ENCODE data around the gene CLEC4E. TPM values are rescaled to one million over a fixed set of nuclear protein-coding genes. Genes with fewer than 3 reads are reported as not detected.
"Not testable (repeated sequence)": the region's sequence is repeated elsewhere in the genome, so short reads cannot be mapped to it uniquely, and the experiment has no call there.

The CLEC4E gene
- total RNA-seq (2021; ENCODE audit: unreplicated experiment): not detected
- polyA plus RNA-seq (2012): not detected in 2 replicates
- Bru-seq, nascent RNA: not detected
- BruChase-seq, experiment 1, labeled RNA remaining after a 6-hour chase: percentile 13 among the genes with signal in this experiment
- not detected for BruChase-seq, experiment 2, labeled RNA remaining after a 2-hour chase
- long read RNA-seq: 0 reads

- H3K4me1 ChIP-seq (ENCODE audit: control insufficient read depth in 1 of 2, insufficient read depth in 2 of 2, low read length in 2 of 2); H3K9me3 ChIP-seq (ENCODE audit: control insufficient read depth in 1 of 2, insufficient read depth in 1 of 2, low read depth in 1 of 2, low read length in 2 of 2); H4K20me1 ChIP-seq (ENCODE audit: insufficient read depth); H3K27ac ChIP-seq (ENCODE audit: low read depth, low read length); ATAC-seq; H3K9ac ChIP-seq (ENCODE audit: low read length); H3K9me2 ChIP-seq (ENCODE audit: insufficient read depth); BruUV-seq (replicated peaks); H3K4me2 ChIP-seq (ENCODE audit: low read length); POLR2A ChIA-PET; H2AFZ ChIP-seq (ENCODE audit: low read depth, low read length, poor library complexity, severe bottlenecking); CTCF ChIA-PET; H3K4me3 ChIP-seq (replicated peaks in 1 of 2; ENCODE audit: low read depth in 1 of 2, low read length in 2 of 2); H3K27me3 ChIP-seq (ENCODE audit: insufficient read depth, low read length); H3K79me2 ChIP-seq (ENCODE audit: insufficient read depth, low read length); H3K36me3 ChIP-seq (ENCODE audit: control insufficient read depth in 1 of 2, insufficient read depth in 2 of 2, low read length in 2 of 2); DNase-seq (ENCODE audit: low read depth, low spot score): not testable (repeated sequence)
- intact Hi-C loops (cut with micrococcal nuclease): loop anchor here (10.0 kb wide), 1 partner anchor 284 kb away; the partner anchor contains the start of gene A2ML1
- RAD21 ChIA-PET (ENCODE audit: low non-redundant PET in 1 of 2, low total read pairs in 2 of 2, uncharacterized antibody in 2 of 2, unreplicated experiment in 2 of 2): interaction anchor here in 1 of 2 experiments (0.7 kb wide), 1 partner anchor 274 kb away, joined by 3 read pairs; no protein-coding TSS in a partner anchor
Observed at GRCh38 chr12:8540831-8541230, at the start of gene CLEC4E. Gene CLEC4E, minus strand, starts transcription at chr12:8540905. Its CDS starts 108 bp downstream, at chr12:8540797.

DNA sequence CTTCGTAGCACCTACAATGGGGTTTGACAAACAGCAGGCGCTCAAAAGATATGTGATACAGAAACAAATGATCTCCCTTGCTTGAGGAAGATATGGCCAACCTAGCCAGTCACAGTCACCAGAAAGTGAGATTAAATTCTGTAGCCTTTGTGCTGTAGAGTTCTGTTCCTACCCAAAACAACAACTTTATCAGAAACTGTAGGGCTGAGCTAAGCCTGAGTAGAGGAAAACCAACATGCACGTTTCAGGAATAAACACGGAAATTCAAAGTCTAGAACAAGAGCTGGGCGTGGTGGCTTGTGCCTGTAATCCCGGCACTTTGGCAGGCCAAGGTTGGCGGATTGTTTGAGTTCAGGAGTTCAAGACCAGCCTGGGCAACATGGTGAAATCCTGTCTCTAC is 49.0 kb upstream of the CLEC4E start:
- Histone ChIP-seq H3K79me2 (ENCODE audit: insufficient read depth, low read length) (no peaks in the 10 kb centered on the region), H3K9me2 (ENCODE audit: insufficient read depth) (peaks cover 2% of the 10 kb centered on the region; the same call in 1 of the 2 replicates), H2AFZ (ENCODE audit: low read depth, low read length, poor library complexity, severe bottlenecking) (no peak overlapping the region), H3K27ac (ENCODE audit: low read depth, low read length) (no peak overlapping the region), H3K9me3 (ENCODE audit: control insufficient read depth in 1 of 2, insufficient read depth in 1 of 2, low read depth in 1 of 2, low read length in 2 of 2) (no peaks in the 10 kb centered on the region), H3K4me2 (ENCODE audit: low read length) (no peak overlapping the region), H4K20me1 (ENCODE audit: insufficient read depth) (no peaks in the 10 kb centered on the region), H3K4me1 (ENCODE audit: control insufficient read depth in 1 of 2, insufficient read depth in 2 of 2, low read length in 2 of 2) (no peaks in the 10 kb centered on the region), H3K36me3 (ENCODE audit: control insufficient read depth in 1 of 2, insufficient read depth in 2 of 2, low read length in 2 of 2) (no peaks in the 10 kb centered on the region), H3K9ac (ENCODE audit: low read length) (no peak overlapping the region), H3K4me3 (replicated peaks in 1 of 2; ENCODE audit: low read depth in 1 of 2, low read length in 2 of 2) (no peak overlapping the region), H3K27me3 (ENCODE audit: insufficient read depth, low read length) (no peaks in the 10 kb centered on the region)
- intact Hi-C loops (cut with micrococcal nuclease): no loop called here
- DNase-seq (ENCODE audit: low read depth, low spot score): no peak
- ATAC-seq: no peak
- CTCF ChIA-PET: interaction anchor here (1.5 kb wide), 1 partner anchor 19 kb away, joined by 3 read pairs; no protein-coding TSS in a partner anchor
- POLR2A ChIA-PET: no interaction called here
- BruUV-seq (replicated peaks): no TSS peak
- TF ChIP-seq EGR1 (IDR thresholded peaks at IDR 0.05; ENCODE audit: low read depth): no peak
- no peak for TF ChIP-seq FOSL1 (IDR thresholded peaks at IDR 0.05; ENCODE audit: low read depth)
- TF ChIP-seq EZH2phosphoT487 (IDR thresholded peaks at IDR 0.05; ENCODE audit: borderline replicate concordance): no peak
- TF ChIP-seq RAD21 (IDR thresholded peaks at IDR 0.05; ENCODE audit: low read depth): no peak
- TF ChIP-seq YY1 (IDR thresholded peaks at IDR 0.05; ENCODE audit: extremely low read depth, insufficient replicate concordance, low read depth, low read length): no peak
- no peak for TF ChIP-seq CBX3 (IDR thresholded peaks at IDR 0.05; ENCODE audit: low read depth)
- TF ChIP-seq ZFX (IDR thresholded peaks at IDR 0.05): no peak
- TF ChIP-seq MAX (IDR thresholded peaks at IDR 0.05): no peak
- TF ChIP-seq, protein P1, sequence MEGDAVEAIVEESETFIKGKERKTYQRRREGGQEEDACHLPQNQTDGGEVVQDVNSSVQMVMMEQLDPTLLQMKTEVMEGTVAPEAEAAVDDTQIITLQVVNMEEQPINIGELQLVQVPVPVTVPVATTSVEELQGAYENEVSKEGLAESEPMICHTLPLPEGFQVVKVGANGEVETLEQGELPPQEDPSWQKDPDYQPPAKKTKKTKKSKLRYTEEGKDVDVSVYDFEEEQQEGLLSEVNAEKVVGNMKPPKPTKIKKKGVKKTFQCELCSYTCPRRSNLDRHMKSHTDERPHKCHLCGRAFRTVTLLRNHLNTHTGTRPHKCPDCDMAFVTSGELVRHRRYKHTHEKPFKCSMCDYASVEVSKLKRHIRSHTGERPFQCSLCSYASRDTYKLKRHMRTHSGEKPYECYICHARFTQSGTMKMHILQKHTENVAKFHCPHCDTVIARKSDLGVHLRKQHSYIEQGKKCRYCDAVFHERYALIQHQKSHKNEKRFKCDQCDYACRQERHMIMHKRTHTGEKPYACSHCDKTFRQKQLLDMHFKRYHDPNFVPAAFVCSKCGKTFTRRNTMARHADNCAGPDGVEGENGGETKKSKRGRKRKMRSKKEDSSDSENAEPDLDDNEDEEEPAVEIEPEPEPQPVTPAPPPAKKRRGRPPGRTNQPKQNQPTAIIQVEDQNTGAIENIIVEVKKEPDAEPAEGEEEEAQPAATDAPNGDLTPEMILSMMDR (IDR thresholded peaks at IDR 0.05 in 2 of 3, conservative IDR thresholded peaks at IDR 0.05 in 1 of 3; ENCODE audit: borderline replicate concordance in 1 of 3, insufficient read depth in 1 of 3, low read depth in 2 of 3, low read length in 2 of 3): no peak
- TF ChIP-seq SIN3A (IDR thresholded peaks at IDR 0.05; ENCODE audit: low read depth): no peak
- TF ChIP-seq ZNF274 (IDR thresholded peaks at IDR 0.05; ENCODE audit: low read depth, low read length): no peak
- no peak for TF ChIP-seq POLR2AphosphoS5 (IDR thresholded peaks at IDR 0.05; ENCODE audit: low read depth, low read length)
- TF ChIP-seq SRF (IDR thresholded peaks at IDR 0.05; ENCODE audit: low read depth): no peak
- TF ChIP-seq, protein P2, sequence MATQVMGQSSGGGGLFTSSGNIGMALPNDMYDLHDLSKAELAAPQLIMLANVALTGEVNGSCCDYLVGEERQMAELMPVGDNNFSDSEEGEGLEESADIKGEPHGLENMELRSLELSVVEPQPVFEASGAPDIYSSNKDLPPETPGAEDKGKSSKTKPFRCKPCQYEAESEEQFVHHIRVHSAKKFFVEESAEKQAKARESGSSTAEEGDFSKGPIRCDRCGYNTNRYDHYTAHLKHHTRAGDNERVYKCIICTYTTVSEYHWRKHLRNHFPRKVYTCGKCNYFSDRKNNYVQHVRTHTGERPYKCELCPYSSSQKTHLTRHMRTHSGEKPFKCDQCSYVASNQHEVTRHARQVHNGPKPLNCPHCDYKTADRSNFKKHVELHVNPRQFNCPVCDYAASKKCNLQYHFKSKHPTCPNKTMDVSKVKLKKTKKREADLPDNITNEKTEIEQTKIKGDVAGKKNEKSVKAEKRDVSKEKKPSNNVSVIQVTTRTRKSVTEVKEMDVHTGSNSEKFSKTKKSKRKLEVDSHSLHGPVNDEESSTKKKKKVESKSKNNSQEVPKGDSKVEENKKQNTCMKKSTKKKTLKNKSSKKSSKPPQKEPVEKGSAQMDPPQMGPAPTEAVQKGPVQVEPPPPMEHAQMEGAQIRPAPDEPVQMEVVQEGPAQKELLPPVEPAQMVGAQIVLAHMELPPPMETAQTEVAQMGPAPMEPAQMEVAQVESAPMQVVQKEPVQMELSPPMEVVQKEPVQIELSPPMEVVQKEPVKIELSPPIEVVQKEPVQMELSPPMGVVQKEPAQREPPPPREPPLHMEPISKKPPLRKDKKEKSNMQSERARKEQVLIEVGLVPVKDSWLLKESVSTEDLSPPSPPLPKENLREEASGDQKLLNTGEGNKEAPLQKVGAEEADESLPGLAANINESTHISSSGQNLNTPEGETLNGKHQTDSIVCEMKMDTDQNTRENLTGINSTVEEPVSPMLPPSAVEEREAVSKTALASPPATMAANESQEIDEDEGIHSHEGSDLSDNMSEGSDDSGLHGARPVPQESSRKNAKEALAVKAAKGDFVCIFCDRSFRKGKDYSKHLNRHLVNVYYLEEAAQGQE (IDR thresholded peaks at IDR 0.05; ENCODE audit: low read depth): no peak
- no peak for TF ChIP-seq ATF3 (IDR thresholded peaks at IDR 0.05)
- no peak for TF ChIP-seq JUND (IDR thresholded peaks at IDR 0.05)
- RAD21 ChIA-PET (ENCODE audit: low non-redundant PET in 1 of 2, low total read pairs in 2 of 2, uncharacterized antibody in 2 of 2, unreplicated experiment in 2 of 2): no interaction called here

Measured in HCT116 (cell line).